Epithelial cell of alveolus of lung (primary cell): ENCODE measurements around the gene PLB1. TPM values are rescaled to one million over a fixed set of nuclear protein-coding genes. Genes with fewer than 3 reads are reported as not detected.

Source experiments
- total RNA-seq: library from RNA; depleted of rRNA; stranded (reverse); fragments of >200 nt; gene quantifications from 2 replicates; pipeline ENCODE4 v1.2.1, GENCODE V29; 2015

The PLB1 gene
- 1.0 TPM in 1 of 2 replicates, not detected in the other for total RNA-seq

DNA sequence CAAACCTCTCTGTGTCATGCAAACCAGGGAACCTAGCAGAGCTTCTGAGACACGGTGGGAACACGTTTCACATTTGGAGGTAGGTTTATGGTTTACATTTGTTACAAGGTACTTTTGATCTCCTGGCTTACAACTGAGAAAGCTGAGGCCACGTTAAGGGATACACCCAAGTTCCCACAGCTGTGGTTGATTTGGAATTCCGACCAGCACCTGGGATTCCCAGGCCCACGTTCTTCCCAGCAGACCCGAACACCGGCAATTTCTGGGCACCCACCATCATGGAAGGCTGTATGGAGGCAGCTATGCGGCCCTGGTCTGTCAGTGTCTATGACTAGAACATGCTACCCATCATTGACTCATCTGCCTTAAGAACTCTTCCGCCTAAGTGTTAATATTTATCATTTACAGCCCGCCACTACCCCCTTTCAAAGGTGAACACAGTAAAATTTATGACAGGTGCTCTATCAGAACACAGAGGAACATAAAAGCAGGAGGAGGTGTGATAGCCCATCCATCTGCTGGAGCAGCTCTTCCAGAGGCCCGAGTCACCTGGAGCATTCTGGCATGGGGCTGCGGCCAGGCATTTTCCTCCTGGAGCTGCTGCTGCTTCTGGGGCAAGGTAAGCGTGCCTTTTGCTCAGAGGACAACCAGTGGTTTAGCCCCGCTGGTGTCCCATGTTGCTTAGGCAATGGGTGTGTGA is at the start of gene PLB1:
Gene PLB1 (plus strand): TSS at position 510 of the 700 bp plus-strand sequence. CDS start 55 bp downstream, at position 565.

Other genes with a start within 250 kb of the PLB1 start
- 42.4 and 67.1 TPM in 2 replicates for gene FOSL2, start 103.2 kb upstream of the PLB1 start, total RNA-seq